GM18505 (cell line): ENCODE measurements around the gene GGTLC2.

ENCODE experiments used
- ATAC-seq: cut with Tn5 transposase; IDR thresholded peaks from one replicate; pipeline ENCODE4 v1.9.1; 2021; ENCODE audit not compliant: unreplicated experiment
- POLR2A ChIP-seq: IDR thresholded peaks from 4 replicates; pipeline ENCODE4 v1.6.1; 2011; ENCODE audit warnings: borderline replicate concordance; ENCODE audit not compliant: insufficient read depth, insufficient read length; ENCODE audit errors: extremely low read depth

The GGTLC2 gene

GRCh38 chr22:22687638-22688500, 43.5 kb downstream of the GGTLC2 start:
- no peak for TF ChIP-seq POLR2A
- no peak for ATAC-seq

GRCh38 chr22:22689621-22690345, 45.4 kb downstream of the GGTLC2 start:
- no peak for ATAC-seq
- TF ChIP-seq POLR2A = no peak

GRCh38 chr22:22691055-22691454, 46.6 kb downstream of the GGTLC2 start:
- ATAC-seq = no peak

DNA sequence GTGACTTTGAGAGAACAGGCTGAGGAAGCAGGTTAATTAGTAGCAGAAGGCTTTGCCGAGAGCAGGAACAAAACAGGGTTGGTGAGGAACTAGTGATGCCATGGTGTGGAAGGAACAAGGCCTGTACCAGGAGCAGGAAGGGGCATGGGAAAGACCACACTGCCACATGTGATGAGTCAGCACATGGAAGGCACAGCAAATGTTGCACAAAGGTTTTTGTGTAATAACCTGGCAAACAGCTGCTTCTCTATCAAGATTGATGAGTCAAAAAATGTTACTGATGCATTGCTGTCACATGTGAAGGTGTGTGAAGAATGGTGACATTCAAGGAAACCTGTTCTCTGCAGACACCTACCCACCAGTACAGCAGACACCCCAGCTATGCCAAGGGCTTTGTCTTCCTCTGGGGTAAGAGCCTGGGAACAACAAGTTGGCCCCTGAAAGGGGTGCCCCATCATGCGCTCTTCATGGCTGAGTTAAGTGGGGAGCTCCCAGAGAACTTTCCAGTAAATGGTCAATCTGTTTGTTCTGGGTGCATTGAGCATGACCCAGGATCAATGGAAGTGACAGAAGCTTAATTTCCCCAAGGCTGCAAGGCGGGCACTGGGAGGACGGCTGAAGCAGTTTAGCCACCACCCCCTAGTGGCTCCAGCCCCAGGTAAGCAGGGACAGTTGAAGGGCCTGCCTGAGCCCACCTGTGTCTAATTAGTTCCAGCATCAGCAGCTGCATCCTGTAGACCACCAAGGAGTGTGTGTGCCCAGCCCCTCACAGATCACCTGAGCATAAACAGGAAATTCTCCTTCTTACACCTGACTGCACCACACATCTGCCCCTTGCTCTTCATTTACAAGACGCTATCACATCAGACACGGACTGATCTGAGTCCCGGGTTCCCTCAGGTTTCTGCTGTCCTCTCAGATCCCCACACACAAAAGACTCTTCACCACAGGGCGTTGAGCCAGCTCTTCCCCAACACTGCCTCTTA, 47.6 kb downstream of the GGTLC2 start:
- ATAC-seq = no peak
- TF ChIP-seq POLR2A = no peak

More at GRCh38 chr22:22691055-22691454, 46.6 kb downstream of the GGTLC2 start:
- no peak for TF ChIP-seq POLR2A

GRCh38 chr22:22692707-22693530, 48.5 kb downstream of the GGTLC2 start:
- ATAC-seq = no peak

DNA sequence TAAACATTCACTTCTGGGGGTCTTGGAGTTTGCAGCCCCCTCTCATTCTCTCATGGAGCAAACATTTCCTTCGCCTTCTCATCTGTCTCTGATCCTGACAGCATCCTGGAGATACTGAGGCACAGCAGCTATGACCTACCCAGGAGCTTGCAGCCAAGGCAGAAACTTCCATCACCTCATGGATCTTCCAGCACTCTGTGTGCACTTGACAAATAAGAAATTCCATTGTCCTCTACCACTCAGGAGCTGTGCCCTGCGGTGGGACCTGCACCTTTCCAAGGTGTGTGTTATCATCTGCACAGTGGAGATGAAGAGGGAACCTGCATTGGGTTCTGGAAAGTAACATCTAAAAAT, 49.1 kb downstream of the GGTLC2 start:
- TF ChIP-seq POLR2A = no peak
- no peak for ATAC-seq

More at GRCh38 chr22:22692707-22693530, 48.5 kb downstream of the GGTLC2 start:
- no peak for TF ChIP-seq POLR2A

- no peak for TF ChIP-seq POLR2A
- no peak for ATAC-seq
Observed at GRCh38 chr22:22694106-22694505, 49.7 kb downstream of the GGTLC2 start.

GRCh38 chr22:22696104-22696503, 51.7 kb downstream of the GGTLC2 start:
- no peak for TF ChIP-seq POLR2A
- ATAC-seq = no peak
